NCI-H1694 (cell line): ENCODE results near the gene IPO9.

ENCODE experiments used
- DNase-seq: peaks from one replicate; lab custom pipeline; 2025; lab: John Stamatoyannopoulos, UW

The IPO9 gene

GRCh38 chr1:201906336-201906735, 77.4 kb downstream of the IPO9 start:
- DNase-seq: no peak

GRCh38 chr1:201907621-201908020, 78.7 kb downstream of the IPO9 start:
- no peak for DNase-seq

DNA sequence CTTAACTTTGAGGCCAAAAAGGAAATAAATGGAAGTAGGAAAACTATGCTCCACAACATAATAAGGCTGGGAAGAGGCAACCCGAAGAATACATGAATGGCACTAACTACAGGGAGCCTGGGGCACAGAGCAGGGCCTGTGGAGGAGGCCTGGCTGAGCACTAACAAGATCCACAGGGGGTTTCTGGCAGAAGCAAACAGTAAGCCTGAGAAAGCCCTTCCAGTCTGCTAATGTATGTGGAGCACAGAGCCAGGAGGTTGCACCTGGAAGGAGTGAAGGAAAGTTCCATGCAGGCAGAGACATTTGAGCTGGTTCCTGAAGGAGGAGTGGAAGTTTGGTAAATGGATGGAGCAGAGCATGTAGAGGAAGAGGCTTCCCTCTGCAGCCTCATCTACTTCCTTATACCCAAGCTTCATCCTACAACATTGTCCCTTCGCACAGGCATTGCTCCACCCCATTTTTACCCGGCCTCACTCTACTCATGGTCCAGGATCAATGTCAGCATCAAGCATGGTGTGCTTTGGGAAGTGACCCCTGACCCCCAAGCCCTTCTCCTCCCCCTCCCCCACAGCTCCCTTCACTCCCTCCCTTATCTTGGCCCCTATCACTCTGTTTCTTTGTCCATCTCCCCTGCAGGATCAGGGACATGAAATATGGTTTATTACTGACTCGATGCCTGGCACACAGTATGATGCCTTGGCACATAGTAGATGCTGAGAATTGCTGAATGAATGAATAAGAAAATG, 83.0 kb downstream of the IPO9 start:
- no peak for DNase-seq

GRCh38 chr1:201912832-201913231, 83.9 kb downstream of the IPO9 start:
- DNase-seq: no peak

DNA sequence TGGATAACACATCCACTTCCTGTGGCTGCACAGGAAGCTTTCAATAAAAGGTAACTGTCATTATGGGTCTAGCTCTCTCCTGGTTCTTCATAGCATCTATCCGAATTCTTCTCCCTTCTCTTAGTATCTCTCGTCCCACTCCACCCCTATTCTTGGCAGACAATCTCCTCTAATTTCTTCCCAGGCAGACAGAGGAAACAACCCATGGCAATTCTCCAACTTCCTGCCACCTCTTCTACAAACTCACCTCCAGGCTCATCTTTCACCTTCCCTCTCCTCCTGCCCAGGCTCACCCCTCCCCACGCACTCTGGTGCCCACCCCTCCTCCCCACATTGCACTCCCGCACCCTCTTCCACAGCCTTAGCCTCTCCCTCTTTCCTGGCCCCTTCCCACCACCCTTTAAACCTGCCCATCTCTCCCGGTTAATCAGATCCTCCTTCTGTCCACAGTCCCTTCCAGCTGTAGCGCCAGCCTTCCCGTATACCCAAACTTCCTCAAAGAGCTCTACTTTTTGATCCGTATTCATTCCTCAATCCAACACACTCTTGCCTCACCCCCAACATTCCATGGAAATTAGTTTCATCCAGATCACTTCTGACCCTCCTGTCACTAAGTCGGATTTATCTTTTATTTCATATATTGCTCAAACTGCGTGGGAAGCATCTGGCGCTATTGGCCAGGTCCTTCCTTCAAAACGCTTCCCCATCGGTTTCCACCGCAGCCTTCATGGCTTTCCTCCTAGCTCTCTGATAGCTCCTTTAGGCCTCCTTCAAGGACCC, 85.7 kb downstream of the IPO9 start:
- no peak for DNase-seq

DNA sequence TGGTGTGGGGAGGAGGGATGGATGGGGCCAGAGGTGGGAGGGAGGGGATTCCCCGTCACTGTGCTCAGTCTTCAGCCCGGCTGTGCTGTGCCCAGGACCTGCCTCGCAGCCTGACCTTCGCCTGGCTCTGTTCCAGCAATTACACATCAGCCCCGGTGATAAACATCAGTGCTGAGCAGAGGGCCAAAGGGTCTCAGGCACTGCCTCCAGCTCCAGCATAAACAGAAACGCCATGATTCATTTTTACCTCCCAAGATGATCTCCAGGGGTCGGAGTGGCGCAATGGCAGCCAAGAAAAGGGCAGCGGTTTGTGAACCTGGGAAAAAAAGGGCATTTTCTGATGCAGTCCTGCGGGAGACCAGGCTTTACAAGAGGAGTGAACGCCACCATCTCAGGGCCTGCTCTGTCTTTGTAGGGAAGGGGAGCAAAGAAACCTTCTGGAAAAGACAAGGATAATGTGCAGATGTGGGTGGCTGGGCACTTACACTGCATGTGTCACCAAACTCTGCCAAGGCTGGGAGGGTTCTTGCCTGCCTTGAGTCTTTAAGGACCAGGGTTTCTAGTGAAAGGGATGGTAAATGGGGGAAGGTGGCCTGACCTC, 87.8 kb downstream of the IPO9 start:
- DNase-seq: no peak

DNA sequence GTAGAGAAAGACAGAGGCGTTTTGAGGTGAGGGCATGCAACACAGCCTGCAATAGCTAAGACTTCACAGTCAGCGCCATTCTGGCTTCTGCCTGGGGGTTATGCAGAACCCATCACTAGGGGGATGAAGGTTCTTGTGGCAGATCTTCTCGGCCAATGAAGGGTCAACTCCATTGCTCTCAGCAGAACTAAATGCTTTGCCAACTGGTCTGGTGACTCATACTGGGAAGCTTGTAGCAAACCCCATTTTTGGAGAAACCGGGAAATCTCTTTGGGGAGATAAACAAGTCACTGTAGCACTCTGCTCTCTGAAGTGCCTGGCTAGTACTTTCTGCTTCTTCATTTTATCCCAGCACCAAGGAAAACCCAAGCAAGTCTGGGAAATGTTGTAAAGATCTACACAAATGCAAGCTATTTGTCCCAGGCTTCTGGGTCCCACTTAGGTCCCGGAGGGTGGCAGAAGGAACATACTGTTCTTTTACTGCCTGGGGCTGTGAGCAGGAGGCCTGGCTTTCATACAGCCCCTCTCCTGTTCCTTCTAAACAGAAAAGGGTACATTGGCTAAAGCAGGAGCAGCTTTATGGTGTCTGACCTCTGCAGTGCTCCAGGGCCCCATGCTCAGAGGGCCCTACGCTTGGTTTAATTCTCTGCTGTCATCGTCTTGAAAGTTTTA, 88.5 kb downstream of the IPO9 start:
- DNase-seq: no peak

DNA sequence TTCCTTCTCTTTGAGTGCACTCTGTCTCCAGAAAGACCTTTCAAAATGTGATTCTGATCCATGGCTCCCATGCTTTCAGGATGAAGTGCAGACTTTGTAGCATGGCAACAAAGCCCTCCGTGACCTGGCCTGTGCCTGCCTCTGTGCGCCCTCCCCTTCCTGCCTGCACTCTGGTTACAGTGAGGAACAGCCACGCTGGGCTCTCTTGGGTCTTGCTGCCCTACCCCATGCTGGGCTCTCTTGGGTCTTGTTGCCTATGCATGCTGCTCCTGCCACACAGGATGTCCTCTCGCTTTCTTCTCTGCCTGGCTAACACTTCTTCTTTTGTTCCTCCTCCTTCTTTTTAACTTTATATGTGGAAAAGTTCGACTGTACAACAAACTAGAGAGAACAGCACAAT, 89.4 kb downstream of the IPO9 start:
- DNase-seq: no peak

DNA sequence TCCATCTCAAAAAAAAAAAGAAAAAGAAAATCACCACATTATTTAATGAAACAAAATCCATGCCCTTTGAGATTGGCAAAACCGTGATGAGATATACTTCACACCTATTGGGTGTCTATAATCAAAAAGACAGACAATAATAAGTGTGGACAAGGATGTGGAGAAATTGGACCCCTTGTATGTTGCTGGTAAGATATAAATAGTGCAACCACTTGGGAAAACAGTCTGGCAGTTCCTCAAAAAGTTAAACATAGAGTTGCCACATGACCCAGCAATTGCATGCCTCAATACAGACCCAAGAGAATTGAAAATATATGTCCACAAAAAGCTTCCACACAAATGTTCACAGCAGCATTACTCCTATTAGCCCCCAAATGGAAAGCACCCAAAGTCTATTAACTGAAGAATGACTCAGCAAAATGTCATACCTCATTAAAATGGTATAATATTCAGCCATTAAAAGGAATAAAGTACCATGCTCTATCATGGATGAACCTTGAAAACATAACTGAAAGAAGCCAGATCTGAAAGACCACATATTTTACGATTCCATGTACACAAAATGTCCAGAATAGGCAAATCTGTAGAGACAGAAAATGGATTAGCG, 93.1 kb downstream of the IPO9 start:
- DNase-seq: no peak

- no peak for DNase-seq
Measured at GRCh38 chr1:201925301-201925567, 96.3 kb downstream of the IPO9 start.

DNA sequence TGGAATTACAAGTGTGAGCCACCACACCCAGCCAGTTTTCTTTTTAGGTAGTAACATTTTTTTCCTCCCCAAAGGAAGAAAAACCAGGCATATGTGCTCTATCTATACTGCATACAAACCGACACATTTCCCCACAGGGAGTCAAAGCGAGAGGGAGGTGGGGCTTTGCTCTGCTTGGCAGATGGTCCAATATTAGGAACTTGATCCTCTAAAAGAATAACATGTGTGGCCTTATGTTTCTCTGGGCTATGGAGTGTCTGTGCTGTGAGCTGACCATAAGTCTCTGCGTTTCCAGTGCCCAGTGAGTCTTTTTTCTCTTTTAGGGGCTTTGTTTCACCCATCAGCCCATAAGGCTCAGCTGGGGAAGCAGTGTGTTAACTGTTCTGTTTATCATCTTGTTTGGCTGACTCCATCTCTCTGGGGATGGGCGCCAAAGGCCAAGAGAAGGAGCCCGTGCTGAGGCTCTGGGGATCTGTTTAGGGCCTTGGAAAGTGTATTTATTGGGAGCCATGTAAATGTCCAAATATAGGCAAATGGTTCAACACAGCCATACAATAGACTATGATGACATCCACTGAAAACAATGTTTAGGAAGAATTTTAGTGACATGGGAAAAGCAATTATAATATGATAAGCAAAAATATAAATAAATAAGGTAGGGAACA, 97.2 kb downstream of the IPO9 start:
- DNase-seq: peak; percentile 80

GRCh38 chr1:201928266-201928665, 99.3 kb downstream of the IPO9 start:
- no peak for DNase-seq

- DNase-seq: no peak
Measured at GRCh38 chr1:201930137-201930536, 101.2 kb downstream of the IPO9 start.

- DNase-seq: no peak
Measured at GRCh38 chr1:201930803-201931202, 101.8 kb downstream of the IPO9 start.
